ENCODE measurements around the gene PRPS1. TPM values are rescaled to one million over a fixed set of nuclear protein-coding genes. Genes with fewer than 3 reads are reported as not detected.

PRPS1 gene
- total RNA-seq, 1 donor from 2014 or later: 45.1 TPM

DNA sequence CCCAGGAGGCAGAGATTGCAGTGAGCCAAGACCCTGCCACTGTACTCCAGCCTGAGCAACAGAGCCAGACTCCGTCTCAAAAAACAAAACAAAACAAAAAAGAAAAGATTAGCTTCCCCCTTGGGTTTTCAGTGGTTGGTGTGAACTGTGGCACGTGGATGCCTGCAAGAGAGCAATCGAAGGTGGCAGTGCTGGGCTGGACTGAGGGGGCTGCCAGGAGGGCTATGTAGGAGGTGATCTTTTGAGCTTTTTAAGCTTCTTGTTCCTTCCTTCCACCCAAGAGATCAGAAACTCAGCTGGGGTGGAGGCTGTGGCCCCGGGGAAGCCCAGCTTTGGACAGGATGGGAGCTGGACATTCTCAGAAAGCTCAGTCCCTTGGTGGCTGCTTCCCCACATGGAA lies 49.6 kb downstream of the PRPS1 start:
- DNase-seq (ENCODE audit: extremely low spot score, unreplicated experiment): no peak
- H3K36me3 Mint-ChIP-seq: no peaks in the 10 kb centered on the region
- peaks cover 20% of the 10 kb centered on the region for H3K4me1 Mint-ChIP-seq (ENCODE audit: unreplicated experiment)
- H3K27ac Mint-ChIP-seq: no peak overlapping the region
- no peaks in the 10 kb centered on the region for H3K9me3 Mint-ChIP-seq
- H3K27me3 Mint-ChIP-seq: peaks cover 4% of the 10 kb centered on the region
- TF ChIP-seq, protein P1, sequence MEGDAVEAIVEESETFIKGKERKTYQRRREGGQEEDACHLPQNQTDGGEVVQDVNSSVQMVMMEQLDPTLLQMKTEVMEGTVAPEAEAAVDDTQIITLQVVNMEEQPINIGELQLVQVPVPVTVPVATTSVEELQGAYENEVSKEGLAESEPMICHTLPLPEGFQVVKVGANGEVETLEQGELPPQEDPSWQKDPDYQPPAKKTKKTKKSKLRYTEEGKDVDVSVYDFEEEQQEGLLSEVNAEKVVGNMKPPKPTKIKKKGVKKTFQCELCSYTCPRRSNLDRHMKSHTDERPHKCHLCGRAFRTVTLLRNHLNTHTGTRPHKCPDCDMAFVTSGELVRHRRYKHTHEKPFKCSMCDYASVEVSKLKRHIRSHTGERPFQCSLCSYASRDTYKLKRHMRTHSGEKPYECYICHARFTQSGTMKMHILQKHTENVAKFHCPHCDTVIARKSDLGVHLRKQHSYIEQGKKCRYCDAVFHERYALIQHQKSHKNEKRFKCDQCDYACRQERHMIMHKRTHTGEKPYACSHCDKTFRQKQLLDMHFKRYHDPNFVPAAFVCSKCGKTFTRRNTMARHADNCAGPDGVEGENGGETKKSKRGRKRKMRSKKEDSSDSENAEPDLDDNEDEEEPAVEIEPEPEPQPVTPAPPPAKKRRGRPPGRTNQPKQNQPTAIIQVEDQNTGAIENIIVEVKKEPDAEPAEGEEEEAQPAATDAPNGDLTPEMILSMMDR (conservative IDR thresholded peaks at IDR 0.05): no peak
- no peak overlapping the region for H3K4me3 Mint-ChIP-seq

DNA sequence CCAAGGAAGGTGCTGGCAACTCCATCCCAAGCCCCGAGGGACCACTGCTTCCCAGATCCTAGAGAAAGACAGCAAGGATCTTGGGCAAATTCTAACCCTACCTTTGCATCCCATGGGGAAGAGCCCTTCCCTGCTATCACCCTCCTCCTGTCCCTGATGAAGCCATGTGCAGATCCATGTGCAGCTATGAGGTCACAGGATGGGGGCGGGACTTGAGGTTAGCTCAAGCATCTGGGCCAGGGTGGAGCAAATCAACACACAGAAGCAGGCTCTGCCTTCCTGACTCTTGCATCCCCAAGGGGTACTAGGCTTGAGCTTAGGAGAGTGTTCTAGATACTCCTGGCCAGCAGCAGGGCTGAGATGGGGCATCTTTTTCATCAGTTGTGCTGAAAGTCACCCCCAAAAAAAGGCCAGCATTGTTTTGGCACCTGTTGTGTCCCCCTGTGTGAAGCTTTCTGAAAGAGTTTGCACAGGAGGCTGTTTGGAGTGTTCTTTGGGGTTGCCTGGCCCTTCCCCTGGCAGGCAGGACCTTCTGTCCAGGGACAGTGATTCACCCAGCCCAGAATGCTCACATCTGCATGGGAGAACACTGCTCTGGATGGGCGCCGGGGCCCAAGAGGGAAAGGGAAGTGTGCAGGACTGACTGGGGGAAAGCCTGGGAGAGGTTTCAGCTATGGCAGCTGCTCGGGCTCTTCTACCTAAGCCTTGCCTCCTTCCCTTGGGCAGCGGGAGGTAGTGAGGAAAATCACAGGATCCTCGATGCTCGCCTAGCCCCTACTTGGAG lies 50.8 kb downstream of the PRPS1 start:
- TF ChIP-seq, protein P1 (conservative IDR thresholded peaks at IDR 0.05): no peak
- Mint-ChIP-seq H3K27me3 (peaks cover 4% of the 10 kb centered on the region), H3K27ac (no peak overlapping the region), H3K9me3 (no peaks in the 10 kb centered on the region), H3K4me3 (no peak overlapping the region), H3K36me3 (no peaks in the 10 kb centered on the region), H3K4me1 (ENCODE audit: unreplicated experiment) (peaks cover 31% of the 10 kb centered on the region)
- DNase-seq (ENCODE audit: extremely low spot score, unreplicated experiment): no peak

DNA sequence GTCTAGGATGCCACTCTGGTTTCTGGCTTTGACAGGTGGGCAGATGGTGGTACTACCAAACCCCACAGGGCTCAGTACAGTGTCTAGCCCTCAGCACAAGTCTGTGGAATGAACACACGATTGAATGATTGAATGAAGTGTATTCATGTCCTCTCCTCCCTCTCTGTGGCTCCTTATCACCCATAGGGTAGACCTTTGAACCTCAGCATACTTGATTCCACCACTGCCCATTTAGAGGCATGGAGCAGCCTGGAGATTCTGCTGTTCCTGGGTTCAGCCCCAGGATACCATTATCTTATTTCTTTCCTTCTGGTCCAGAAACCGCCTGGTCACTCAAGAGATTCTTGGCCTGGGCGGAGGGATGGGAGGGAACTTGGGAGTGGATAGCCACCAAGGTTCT lies 53.9 kb downstream of the PRPS1 start:
- H3K27me3 Mint-ChIP-seq: peaks cover 4% of the 10 kb centered on the region
- H3K36me3 Mint-ChIP-seq: no peaks in the 10 kb centered on the region
- no peak overlapping the region for H3K4me3 Mint-ChIP-seq
- no peaks in the 10 kb centered on the region for H3K9me3 Mint-ChIP-seq
- peaks cover 31% of the 10 kb centered on the region for H3K4me1 Mint-ChIP-seq (ENCODE audit: unreplicated experiment)
- no peak for DNase-seq (ENCODE audit: extremely low spot score, unreplicated experiment)
- TF ChIP-seq, protein P1 (conservative IDR thresholded peaks at IDR 0.05): no peak
- H3K27ac Mint-ChIP-seq: no peak overlapping the region

DNA sequence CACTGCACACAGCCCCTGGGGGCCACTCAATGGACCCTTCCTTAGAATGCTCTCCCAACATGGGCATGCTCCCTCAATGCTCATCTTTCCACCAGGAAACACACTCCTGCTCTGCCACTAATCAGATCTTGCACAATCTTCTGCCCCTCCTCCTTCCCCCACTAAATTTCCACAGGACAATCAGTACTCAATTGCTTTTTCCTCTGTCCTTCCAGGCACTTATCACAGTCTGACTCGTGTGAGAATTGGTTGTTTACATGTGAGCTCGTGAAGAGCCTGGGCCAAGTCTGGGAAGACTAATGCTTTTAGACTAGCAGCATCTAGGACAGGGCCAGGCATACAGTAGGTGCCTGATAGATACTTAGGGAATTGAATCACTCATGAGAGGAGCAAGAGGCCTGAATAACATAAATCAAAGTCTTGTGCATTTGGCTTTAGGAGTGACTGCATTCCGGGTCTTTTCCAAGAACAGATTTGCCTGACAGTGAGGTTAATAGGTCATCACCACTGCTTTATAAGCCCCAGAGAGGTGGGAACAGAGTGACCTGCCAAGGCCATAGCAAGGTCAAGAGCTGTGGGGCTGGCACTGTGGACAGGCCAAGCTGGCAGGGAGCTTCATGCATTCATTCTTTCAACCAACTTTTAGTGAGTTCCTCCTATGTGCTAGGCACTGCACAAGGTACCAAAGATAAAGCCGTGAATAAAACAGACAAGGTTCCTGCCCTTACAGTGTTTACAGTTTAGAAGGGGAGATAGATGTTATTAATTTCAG lies 55.0 kb downstream of the PRPS1 start:
- Mint-ChIP-seq H3K4me1 (ENCODE audit: unreplicated experiment) (peaks cover 33% of the 10 kb centered on the region), H3K36me3 (no peaks in the 10 kb centered on the region), H3K4me3 (no peak overlapping the region), H3K9me3 (no peaks in the 10 kb centered on the region), H3K27ac (no peak overlapping the region), H3K27me3 (peaks cover 4% of the 10 kb centered on the region)
- TF ChIP-seq, protein P1 (conservative IDR thresholded peaks at IDR 0.05): no peak
- DNase-seq (ENCODE audit: extremely low spot score, unreplicated experiment): no peak

DNA sequence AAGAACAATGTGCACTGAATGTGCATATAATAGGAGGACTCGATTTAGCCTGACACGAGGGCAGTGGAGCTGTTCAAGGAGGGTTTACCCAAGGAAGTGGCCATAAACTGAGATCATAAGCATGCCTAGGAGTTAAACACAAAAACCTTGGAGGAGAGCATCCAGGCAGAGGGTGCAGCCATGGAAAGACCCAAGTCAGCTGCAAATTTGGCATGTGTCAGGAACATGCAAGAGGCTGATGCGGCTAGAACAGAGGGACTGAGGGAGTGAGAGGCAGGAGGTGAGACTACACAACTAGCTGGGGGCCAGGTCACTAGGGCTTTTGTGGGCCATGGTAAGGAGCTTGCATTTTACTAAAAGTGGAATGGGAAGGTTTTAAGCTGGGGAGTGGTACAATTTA lies 55.6 kb downstream of the PRPS1 start:
- TF ChIP-seq, protein P1 (conservative IDR thresholded peaks at IDR 0.05): no peak
- Mint-ChIP-seq H3K36me3 (no peaks in the 10 kb centered on the region), H3K4me1 (ENCODE audit: unreplicated experiment) (peaks cover 35% of the 10 kb centered on the region), H3K27ac (no peak overlapping the region), H3K4me3 (no peak overlapping the region), H3K9me3 (no peaks in the 10 kb centered on the region), H3K27me3 (peaks cover 4% of the 10 kb centered on the region)
- no peak for DNase-seq (ENCODE audit: extremely low spot score, unreplicated experiment)
